Hepatocyte (in vitro differentiated cells): ENCODE results near the gene SLC8B1. TPM values are rescaled to one million over a fixed set of nuclear protein-coding genes. Genes with fewer than 3 reads are reported as not detected.
A peak's percentile ranks its signal among the peaks of the same experiment; 100 is the strongest.

ENCODE experiments used
- DNase-seq: peaks from one replicate; pipeline ENCODE4 v3.0.0-alpha.2; 2016; ENCODE audit warnings: low spot score
- H2AFZ ChIP-seq: fragments of 200-600 bp; sonication (generic); 2 replicates; pipeline ENCODE4 v1.6.0; 2016; ENCODE audit warnings: antibody characterized with exemption, mild to moderate bottlenecking
- H3K27ac ChIP-seq: fragments of 200-600 bp; sonication (generic); 2 replicates; pipeline ENCODE4 v1.5.1; 2016; ENCODE audit warnings: mild to moderate bottlenecking
- H3K27me3 ChIP-seq: fragments of 200-600 bp; sonication (generic); 2 replicates; pipeline ENCODE4 v1.6.1; 2016
- H3K36me3 ChIP-seq: fragments of 200-600 bp; sonication (generic); replicated peaks from 2 replicates; pipeline ENCODE4 v1.5.1; 2016; ENCODE audit warnings: low read depth; ENCODE audit not compliant: insufficient read depth
- H3K4me1 ChIP-seq: fragments of 200-600 bp; sonication (generic); 2 replicates; pipeline ENCODE4 v1.5.1; 2016; ENCODE audit warnings: mild to moderate bottlenecking, moderate library complexity; ENCODE audit not compliant: insufficient read depth
- H3K4me2 ChIP-seq: fragments of 200-600 bp; sonication (generic); 2 replicates; pipeline ENCODE4 v1.6.0; 2016
- H3K4me3 ChIP-seq: fragments of 200-600 bp; sonication (generic); 2 replicates; pipeline ENCODE4 v1.5.1; 2016; ENCODE audit warnings: mild to moderate bottlenecking
- H3K79me2 ChIP-seq: fragments of 200-600 bp; sonication (generic); 2 replicates; pipeline ENCODE4 v1.6.0; 2017; ENCODE audit warnings: mild to moderate bottlenecking
- H3K9me2 ChIP-seq: fragments of 200-600 bp; sonication (generic); replicated peaks from 2 replicates; pipeline ENCODE4 v1.6.0; 2017; ENCODE audit warnings: mild to moderate bottlenecking; ENCODE audit not compliant: insufficient read depth
- H3K9me3 ChIP-seq: fragments of 200-600 bp; sonication (generic); 2 replicates; pipeline ENCODE4 v1.5.1; 2016; ENCODE audit warnings: low read depth, mild to moderate bottlenecking
- H4K20me1 ChIP-seq: fragments of 200-600 bp; sonication (generic); 2 replicates; pipeline ENCODE4 v1.6.0; 2016; ENCODE audit warnings: mild to moderate bottlenecking; ENCODE audit not compliant: insufficient read depth, poor library complexity, severe bottlenecking
- EZH2 ChIP-seq: fragments of 200-600 bp; sonication (generic); IDR thresholded peaks from 2 replicates; pipeline ENCODE4 v1.6.1; 2016; ENCODE audit warnings: antibody characterized with exemption, mild to moderate bottlenecking, borderline replicate concordance
- EZH2phosphoT487 ChIP-seq: fragments of 200-600 bp; sonication (generic); IDR thresholded peaks from one replicate; pipeline ENCODE4 v1.6.1; 2018; ENCODE audit warnings: antibody characterized with exemption, mild to moderate bottlenecking, low read depth, moderate library complexity; ENCODE audit not compliant: unreplicated experiment, severe bottlenecking
- WGBS: methylation state at CpG from one replicate; pipeline ENCODE4 v1.1.6; 2016; ENCODE audit warnings: low lambda C conversion rate; ENCODE audit errors: missing lambda C conversion rate; 5-methylcytosine and 5-hydroxymethylcytosine counted together
- polyA plus RNA-seq: library from polyadenylated mRNA; unstranded; fragments of >200 nt; fragmentation: Nextera tagmentation; extraction: Ambion mirVana; gene quantifications from 2 replicates; pipeline ENCODE4 v1.2.1, GENCODE V29; 2016
- total RNA-seq: library from RNA; depleted of rRNA; stranded (reverse); fragments of >200 nt; gene quantifications from 2 replicates; pipeline ENCODE4 v1.2.3, GENCODE V29; 2014
- TF ChIP-seq, protein P1 (sequence below): fragments of 200-600 bp; sonication (generic); IDR thresholded peaks from 2 replicates; pipeline ENCODE4 v1.5.1; 2016; ENCODE audit warnings: antibody characterized with exemption, mild to moderate bottlenecking; ENCODE audit not compliant: poor library complexity

Gene SLC8B1
- total and polyA plus RNA-seq, 2 experiments from 2014 or later = 15.4 to 17.9 TPM

DNA sequence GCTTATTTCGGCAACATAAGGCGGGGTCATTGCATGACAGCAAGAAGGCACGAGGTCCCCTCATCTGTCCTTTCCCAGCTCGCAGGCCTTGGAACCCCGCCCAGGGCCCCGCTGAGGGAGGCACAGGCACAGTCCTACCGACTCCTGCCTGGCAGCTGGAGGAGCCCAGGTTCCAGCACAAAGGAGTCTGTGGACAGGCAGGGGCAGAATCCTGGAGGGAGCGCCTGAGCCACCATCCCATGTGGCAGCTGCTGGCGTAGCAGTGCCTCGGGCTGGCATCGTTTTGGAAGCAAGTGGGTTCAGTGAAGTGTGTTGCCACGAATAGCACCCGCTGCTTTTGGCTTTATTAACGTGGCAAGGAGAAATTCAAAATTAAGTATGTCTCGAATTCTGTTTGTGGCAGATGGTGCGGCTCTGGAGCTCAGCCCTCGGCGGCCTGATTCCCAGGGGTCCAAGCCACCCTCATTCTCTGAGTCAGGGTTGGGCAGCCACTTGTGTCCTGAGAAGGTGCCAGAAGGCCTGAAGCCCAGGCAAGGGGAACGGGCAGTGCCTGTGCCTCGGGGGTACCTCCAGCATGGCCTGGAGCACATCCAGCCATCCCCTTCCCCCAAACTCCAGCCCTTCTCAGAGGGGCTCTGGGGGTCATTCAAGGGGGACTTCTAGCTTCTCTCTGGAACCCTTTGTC, 35.9 kb downstream of the SLC8B1 start:
- WGBS = 91% methylated on average over 20 of the region's 20 CpGs
- Histone ChIP-seq H3K27me3 (no peaks in the 10 kb centered on the region), H3K27ac (peak overlapping the region; percentile 84), H3K4me3 (no peak overlapping the region), H4K20me1 (no peaks in the 10 kb centered on the region), H3K36me3 (no peaks in the 10 kb centered on the region), H3K9me3 (no peaks in the 10 kb centered on the region), H2AFZ (no peak overlapping the region), H3K4me2 (peak overlapping the region; percentile 35), H3K4me1 (peaks cover 13% of the 10 kb centered on the region), H3K79me2 (no peaks in the 10 kb centered on the region), H3K9me2 (no peaks in the 10 kb centered on the region)
- DNase-seq = no peak
- no peak for TF ChIP-seq EZH2phosphoT487
- TF ChIP-seq, protein P1, sequence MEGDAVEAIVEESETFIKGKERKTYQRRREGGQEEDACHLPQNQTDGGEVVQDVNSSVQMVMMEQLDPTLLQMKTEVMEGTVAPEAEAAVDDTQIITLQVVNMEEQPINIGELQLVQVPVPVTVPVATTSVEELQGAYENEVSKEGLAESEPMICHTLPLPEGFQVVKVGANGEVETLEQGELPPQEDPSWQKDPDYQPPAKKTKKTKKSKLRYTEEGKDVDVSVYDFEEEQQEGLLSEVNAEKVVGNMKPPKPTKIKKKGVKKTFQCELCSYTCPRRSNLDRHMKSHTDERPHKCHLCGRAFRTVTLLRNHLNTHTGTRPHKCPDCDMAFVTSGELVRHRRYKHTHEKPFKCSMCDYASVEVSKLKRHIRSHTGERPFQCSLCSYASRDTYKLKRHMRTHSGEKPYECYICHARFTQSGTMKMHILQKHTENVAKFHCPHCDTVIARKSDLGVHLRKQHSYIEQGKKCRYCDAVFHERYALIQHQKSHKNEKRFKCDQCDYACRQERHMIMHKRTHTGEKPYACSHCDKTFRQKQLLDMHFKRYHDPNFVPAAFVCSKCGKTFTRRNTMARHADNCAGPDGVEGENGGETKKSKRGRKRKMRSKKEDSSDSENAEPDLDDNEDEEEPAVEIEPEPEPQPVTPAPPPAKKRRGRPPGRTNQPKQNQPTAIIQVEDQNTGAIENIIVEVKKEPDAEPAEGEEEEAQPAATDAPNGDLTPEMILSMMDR = no peak
- TF ChIP-seq EZH2 = no peak

DNA sequence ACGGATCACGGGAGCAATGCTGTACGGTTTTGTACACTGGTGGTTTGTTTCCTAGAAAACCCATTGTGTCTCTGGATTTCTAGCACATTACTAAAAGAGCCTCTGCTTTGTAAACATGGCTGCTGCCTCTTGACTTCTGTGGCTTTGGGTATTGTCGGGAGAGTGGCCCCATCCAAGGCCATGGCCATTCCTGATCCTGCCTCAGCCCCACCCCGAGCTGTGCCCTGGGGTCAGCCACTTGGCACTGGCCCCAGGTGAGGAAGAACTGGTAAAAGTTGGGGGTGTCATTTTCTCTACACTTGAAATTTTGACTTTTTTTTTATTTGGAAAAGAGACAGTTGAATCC, 36.5 kb downstream of the SLC8B1 start:
- Histone ChIP-seq H3K4me3 (no peak overlapping the region), H3K9me2 (no peaks in the 10 kb centered on the region), H3K27ac (peak overlapping the region; percentile 84), H2AFZ (no peak overlapping the region), H3K4me1 (peaks cover 13% of the 10 kb centered on the region), H3K79me2 (no peaks in the 10 kb centered on the region), H3K9me3 (no peaks in the 10 kb centered on the region), H3K4me2 (no peak overlapping the region), H3K36me3 (no peaks in the 10 kb centered on the region), H3K27me3 (no peaks in the 10 kb centered on the region), H4K20me1 (no peaks in the 10 kb centered on the region)
- WGBS = 89% methylated on average over 5 of the region's 5 CpGs
- TF ChIP-seq, protein P1 = no peak
- TF ChIP-seq EZH2 (no peak), EZH2phosphoT487 (no peak)
- DNase-seq = no peak

DNA sequence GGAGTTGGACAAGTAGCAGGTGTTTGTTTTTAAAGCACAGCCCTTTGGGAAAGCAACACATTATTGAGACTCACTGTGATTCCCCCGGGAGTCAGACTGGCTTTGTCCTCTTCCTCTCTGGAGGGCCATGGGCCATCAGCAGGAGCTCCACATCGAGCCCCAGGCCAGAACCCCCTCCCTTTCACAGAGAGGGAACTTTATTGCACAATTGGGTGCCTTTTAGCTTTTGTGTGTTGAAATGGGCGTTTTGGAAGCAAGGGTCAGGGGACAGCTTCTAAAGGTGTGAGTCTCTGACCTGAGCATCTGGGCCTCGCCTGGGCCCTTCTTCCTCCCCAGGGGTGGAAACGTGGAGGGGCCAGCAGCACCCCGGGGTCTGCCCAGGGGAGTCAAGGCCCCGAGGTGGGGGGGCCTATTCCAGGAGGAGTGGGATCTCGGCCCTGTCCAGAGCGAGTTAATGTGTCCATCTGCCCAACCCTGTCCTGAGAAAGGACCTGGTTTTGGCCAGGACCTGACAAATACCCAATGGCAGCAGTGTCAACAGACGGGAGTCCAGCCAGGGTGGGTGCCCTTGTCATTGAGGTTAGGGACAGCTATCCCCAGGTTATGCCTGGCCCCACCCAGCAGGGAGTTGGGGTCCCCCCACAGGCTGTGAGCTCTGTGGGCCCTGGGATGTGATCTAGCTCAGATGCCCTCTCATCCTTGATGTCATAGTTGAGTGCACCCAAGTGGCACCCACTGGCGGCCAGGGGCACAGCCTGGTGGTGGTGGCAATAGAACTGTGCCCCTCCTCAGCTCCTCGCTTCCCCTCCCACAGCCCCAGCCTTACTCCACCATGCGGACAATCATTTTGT, 37.1 kb downstream of the SLC8B1 start:
- 92% methylated on average over 13 of the region's 13 CpGs for WGBS
- Histone ChIP-seq H3K4me2 (no peak overlapping the region), H3K27me3 (no peaks in the 10 kb centered on the region), H3K36me3 (no peaks in the 10 kb centered on the region), H3K79me2 (no peaks in the 10 kb centered on the region), H3K4me3 (no peak overlapping the region), H3K9me3 (no peaks in the 10 kb centered on the region), H3K4me1 (peaks cover 13% of the 10 kb centered on the region), H3K27ac (no peak overlapping the region), H2AFZ (no peak overlapping the region), H3K9me2 (no peaks in the 10 kb centered on the region), H4K20me1 (no peaks in the 10 kb centered on the region)
- DNase-seq = no peak
- TF ChIP-seq EZH2phosphoT487 = no peak
- TF ChIP-seq EZH2 = no peak
- TF ChIP-seq, protein P1 = no peak
